ENCODE data around the gene PLAC8.
"Not testable (repeated sequence)": the region's sequence is repeated elsewhere in the genome, so short reads cannot be mapped to it uniquely, and the experiment has no call there.

The PLAC8 gene

GRCh38 chr4:83108101-83108861, 6.2 kb downstream of the PLAC8 start:
- H3K4me3 ChIP-seq (ENCODE audit: low read depth, low read length) = no peak overlapping the region
- DNase-seq (ENCODE audit: low read depth) = no peak
- TF ChIP-seq CTCF (conservative IDR thresholded peaks at IDR 0.05; ENCODE audit: low read depth, low read length) = no peak

GRCh38 chr4:83107631-83108030, 6.9 kb downstream of the PLAC8 start:
- no peak for DNase-seq (ENCODE audit: low read depth)
- no peak overlapping the region for H3K4me3 ChIP-seq (ENCODE audit: low read depth, low read length)
- TF ChIP-seq CTCF (conservative IDR thresholded peaks at IDR 0.05; ENCODE audit: low read depth, low read length) = no peak

GRCh38 chr4:83104991-83105390, 9.5 kb downstream of the PLAC8 start:
- no peak overlapping the region for H3K4me3 ChIP-seq (ENCODE audit: low read depth, low read length)
- no peak for DNase-seq (ENCODE audit: low read depth)
- TF ChIP-seq CTCF (conservative IDR thresholded peaks at IDR 0.05; ENCODE audit: low read depth, low read length) = no peak

- no peak overlapping the region for H3K4me3 ChIP-seq (ENCODE audit: low read depth, low read length)
- no peak for DNase-seq (ENCODE audit: low read depth)
- TF ChIP-seq CTCF (conservative IDR thresholded peaks at IDR 0.05; ENCODE audit: low read depth, low read length) = no peak
These were observed 18.1 kb downstream of the PLAC8 start for GRCh38 chr4:83096397-83096796.

GRCh38 chr4:83093060-83093640, 21.4 kb downstream of the PLAC8 start:
- no peak for TF ChIP-seq CTCF (conservative IDR thresholded peaks at IDR 0.05; ENCODE audit: low read depth, low read length)
- no peak for DNase-seq (ENCODE audit: low read depth)
- no peak overlapping the region for H3K4me3 ChIP-seq (ENCODE audit: low read depth, low read length)

- no peak for TF ChIP-seq CTCF (conservative IDR thresholded peaks at IDR 0.05; ENCODE audit: low read depth, low read length)
- no peak overlapping the region for H3K4me3 ChIP-seq (ENCODE audit: low read depth, low read length)
- DNase-seq (ENCODE audit: low read depth) = no peak
These were observed 24.9 kb downstream of the PLAC8 start for GRCh38 chr4:83089410-83090157.

- H3K4me3 ChIP-seq (ENCODE audit: low read depth, low read length); DNase-seq (ENCODE audit: low read depth): not testable (repeated sequence)
These were observed 29.6 kb downstream of the PLAC8 start for GRCh38 chr4:83084956-83085355.
